ENCODE measurements around the gene LSS. TPM values are rescaled to one million over a fixed set of nuclear protein-coding genes. Genes with fewer than 3 reads are reported as not detected.

LSS gene
- total and polyA plus RNA-seq, 2 of the 8 experiments (the other 6 are each of a cell fraction or from before 2014, with no cell fraction given): 96.1 to 123 TPM

- TF ChIP-seq, protein P1, sequence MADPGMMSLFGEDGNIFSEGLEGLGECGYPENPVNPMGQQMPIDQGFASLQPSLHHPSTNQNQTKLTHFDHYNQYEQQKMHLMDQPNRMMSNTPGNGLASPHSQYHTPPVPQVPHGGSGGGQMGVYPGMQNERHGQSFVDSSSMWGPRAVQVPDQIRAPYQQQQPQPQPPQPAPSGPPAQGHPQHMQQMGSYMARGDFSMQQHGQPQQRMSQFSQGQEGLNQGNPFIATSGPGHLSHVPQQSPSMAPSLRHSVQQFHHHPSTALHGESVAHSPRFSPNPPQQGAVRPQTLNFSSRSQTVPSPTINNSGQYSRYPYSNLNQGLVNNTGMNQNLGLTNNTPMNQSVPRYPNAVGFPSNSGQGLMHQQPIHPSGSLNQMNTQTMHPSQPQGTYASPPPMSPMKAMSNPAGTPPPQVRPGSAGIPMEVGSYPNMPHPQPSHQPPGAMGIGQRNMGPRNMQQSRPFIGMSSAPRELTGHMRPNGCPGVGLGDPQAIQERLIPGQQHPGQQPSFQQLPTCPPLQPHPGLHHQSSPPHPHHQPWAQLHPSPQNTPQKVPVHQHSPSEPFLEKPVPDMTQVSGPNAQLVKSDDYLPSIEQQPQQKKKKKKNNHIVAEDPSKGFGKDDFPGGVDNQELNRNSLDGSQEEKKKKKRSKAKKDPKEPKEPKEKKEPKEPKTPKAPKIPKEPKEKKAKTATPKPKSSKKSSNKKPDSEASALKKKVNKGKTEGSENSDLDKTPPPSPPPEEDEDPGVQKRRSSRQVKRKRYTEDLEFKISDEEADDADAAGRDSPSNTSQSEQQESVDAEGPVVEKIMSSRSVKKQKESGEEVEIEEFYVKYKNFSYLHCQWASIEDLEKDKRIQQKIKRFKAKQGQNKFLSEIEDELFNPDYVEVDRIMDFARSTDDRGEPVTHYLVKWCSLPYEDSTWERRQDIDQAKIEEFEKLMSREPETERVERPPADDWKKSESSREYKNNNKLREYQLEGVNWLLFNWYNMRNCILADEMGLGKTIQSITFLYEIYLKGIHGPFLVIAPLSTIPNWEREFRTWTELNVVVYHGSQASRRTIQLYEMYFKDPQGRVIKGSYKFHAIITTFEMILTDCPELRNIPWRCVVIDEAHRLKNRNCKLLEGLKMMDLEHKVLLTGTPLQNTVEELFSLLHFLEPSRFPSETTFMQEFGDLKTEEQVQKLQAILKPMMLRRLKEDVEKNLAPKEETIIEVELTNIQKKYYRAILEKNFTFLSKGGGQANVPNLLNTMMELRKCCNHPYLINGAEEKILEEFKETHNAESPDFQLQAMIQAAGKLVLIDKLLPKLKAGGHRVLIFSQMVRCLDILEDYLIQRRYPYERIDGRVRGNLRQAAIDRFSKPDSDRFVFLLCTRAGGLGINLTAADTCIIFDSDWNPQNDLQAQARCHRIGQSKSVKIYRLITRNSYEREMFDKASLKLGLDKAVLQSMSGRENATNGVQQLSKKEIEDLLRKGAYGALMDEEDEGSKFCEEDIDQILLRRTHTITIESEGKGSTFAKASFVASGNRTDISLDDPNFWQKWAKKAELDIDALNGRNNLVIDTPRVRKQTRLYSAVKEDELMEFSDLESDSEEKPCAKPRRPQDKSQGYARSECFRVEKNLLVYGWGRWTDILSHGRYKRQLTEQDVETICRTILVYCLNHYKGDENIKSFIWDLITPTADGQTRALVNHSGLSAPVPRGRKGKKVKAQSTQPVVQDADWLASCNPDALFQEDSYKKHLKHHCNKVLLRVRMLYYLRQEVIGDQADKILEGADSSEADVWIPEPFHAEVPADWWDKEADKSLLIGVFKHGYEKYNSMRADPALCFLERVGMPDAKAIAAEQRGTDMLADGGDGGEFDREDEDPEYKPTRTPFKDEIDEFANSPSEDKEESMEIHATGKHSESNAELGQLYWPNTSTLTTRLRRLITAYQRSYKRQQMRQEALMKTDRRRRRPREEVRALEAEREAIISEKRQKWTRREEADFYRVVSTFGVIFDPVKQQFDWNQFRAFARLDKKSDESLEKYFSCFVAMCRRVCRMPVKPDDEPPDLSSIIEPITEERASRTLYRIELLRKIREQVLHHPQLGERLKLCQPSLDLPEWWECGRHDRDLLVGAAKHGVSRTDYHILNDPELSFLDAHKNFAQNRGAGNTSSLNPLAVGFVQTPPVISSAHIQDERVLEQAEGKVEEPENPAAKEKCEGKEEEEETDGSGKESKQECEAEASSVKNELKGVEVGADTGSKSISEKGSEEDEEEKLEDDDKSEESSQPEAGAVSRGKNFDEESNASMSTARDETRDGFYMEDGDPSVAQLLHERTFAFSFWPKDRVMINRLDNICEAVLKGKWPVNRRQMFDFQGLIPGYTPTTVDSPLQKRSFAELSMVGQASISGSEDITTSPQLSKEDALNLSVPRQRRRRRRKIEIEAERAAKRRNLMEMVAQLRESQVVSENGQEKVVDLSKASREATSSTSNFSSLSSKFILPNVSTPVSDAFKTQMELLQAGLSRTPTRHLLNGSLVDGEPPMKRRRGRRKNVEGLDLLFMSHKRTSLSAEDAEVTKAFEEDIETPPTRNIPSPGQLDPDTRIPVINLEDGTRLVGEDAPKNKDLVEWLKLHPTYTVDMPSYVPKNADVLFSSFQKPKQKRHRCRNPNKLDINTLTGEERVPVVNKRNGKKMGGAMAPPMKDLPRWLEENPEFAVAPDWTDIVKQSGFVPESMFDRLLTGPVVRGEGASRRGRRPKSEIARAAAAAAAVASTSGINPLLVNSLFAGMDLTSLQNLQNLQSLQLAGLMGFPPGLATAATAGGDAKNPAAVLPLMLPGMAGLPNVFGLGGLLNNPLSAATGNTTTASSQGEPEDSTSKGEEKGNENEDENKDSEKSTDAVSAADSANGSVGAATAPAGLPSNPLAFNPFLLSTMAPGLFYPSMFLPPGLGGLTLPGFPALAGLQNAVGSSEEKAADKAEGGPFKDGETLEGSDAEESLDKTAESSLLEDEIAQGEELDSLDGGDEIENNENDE (IDR thresholded peaks at IDR 0.05; ENCODE audit: insufficient replicate concordance, low read length): no peak
- no peak for TF ChIP-seq NANOG (IDR thresholded peaks at IDR 0.05; ENCODE audit: insufficient read depth, low read depth, low read length, poor library complexity, severe bottlenecking)
- TF ChIP-seq, protein P2, sequence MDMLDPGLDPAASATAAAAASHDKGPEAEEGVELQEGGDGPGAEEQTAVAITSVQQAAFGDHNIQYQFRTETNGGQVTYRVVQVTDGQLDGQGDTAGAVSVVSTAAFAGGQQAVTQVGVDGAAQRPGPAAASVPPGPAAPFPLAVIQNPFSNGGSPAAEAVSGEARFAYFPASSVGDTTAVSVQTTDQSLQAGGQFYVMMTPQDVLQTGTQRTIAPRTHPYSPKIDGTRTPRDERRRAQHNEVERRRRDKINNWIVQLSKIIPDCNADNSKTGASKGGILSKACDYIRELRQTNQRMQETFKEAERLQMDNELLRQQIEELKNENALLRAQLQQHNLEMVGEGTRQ (IDR thresholded peaks at IDR 0.05; ENCODE audit: low read length): no peak
- TF ChIP-seq JUN (IDR thresholded peaks at IDR 0.05; ENCODE audit: low read depth, low read length): no peak
- TF ChIP-seq CEBPB (IDR thresholded peaks at IDR 0.05; ENCODE audit: low read depth, low read length): no peak
- TF ChIP-seq SRF (IDR thresholded peaks at IDR 0.05; ENCODE audit: low read depth, low read length): no peak
- TF ChIP-seq CBX5 (IDR thresholded peaks at IDR 0.05; ENCODE audit: low read depth, low read length): no peak
Measured at GRCh38 chr21:46154155-46154954, 74.2 kb downstream of the LSS start (continued).

All from H1 (cell line).